ENCODE measurements around the gene SAMM50.

Gene SAMM50

GRCh38 chr22:43969021-43969878 lies 14.0 kb downstream of the SAMM50 start:
- no peak for TF ChIP-seq ZFX (IDR thresholded peaks at IDR 0.05; ENCODE audit: borderline replicate concordance)
- TF ChIP-seq, protein P1, sequence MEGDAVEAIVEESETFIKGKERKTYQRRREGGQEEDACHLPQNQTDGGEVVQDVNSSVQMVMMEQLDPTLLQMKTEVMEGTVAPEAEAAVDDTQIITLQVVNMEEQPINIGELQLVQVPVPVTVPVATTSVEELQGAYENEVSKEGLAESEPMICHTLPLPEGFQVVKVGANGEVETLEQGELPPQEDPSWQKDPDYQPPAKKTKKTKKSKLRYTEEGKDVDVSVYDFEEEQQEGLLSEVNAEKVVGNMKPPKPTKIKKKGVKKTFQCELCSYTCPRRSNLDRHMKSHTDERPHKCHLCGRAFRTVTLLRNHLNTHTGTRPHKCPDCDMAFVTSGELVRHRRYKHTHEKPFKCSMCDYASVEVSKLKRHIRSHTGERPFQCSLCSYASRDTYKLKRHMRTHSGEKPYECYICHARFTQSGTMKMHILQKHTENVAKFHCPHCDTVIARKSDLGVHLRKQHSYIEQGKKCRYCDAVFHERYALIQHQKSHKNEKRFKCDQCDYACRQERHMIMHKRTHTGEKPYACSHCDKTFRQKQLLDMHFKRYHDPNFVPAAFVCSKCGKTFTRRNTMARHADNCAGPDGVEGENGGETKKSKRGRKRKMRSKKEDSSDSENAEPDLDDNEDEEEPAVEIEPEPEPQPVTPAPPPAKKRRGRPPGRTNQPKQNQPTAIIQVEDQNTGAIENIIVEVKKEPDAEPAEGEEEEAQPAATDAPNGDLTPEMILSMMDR (IDR thresholded peaks at IDR 0.05), result no peak

DNA sequence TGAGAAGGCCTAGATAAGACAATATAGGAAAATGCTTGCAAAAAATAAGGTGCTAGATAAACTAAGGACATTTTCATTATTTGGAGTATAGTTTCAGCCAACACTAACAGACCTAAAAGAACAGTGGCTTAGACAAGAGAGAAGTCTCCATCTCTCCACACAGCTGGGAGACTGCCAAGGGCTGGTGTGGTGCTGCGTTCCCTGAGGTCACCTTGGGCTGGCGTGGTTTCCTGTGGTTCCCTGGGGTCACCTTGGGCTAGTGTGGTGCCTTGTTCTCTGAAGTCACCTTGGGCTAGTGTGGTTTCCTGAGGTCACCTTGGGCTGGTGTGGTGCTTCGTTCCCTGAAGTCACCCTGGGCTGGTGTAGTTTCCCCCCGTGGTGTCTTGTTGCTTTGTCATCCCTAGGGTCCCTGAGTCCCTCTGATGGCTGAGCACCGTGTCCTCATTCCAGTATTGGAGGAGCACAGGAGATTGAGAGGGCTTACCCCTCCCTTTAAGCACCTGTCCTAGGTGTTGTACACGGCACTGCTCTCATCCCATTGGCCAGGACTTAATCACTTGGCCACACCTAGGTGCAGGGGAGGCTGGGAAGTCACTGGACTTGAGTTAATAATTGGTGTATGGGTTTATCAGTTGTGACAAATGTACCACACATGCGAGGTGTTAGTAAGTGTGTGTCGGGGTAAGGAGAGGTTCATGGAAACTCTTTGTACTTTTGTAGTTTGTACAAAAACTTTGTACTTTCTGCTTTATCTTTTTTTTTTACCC lies 14.9 kb downstream of the SAMM50 start:
- H3K27ac ChIP-seq, result peak overlapping the region; percentile 18; the same call in 1 of the 2 replicates
- TF ChIP-seq, protein P1 (IDR thresholded peaks at IDR 0.05), result no peak
- no peak for TF ChIP-seq ZFX (IDR thresholded peaks at IDR 0.05; ENCODE audit: borderline replicate concordance)

More at GRCh38 chr22:43969021-43969878, 14.0 kb downstream of the SAMM50 start:
- no peak overlapping the region; the same call in 1 of the 2 replicates for H3K27ac ChIP-seq

GRCh38 chr22:43971112-43971511 lies 15.9 kb downstream of the SAMM50 start:
- no peak for TF ChIP-seq ZFX (IDR thresholded peaks at IDR 0.05; ENCODE audit: borderline replicate concordance)
- TF ChIP-seq, protein P1 (IDR thresholded peaks at IDR 0.05), result no peak
- no peak overlapping the region for H3K27ac ChIP-seq

DNA sequence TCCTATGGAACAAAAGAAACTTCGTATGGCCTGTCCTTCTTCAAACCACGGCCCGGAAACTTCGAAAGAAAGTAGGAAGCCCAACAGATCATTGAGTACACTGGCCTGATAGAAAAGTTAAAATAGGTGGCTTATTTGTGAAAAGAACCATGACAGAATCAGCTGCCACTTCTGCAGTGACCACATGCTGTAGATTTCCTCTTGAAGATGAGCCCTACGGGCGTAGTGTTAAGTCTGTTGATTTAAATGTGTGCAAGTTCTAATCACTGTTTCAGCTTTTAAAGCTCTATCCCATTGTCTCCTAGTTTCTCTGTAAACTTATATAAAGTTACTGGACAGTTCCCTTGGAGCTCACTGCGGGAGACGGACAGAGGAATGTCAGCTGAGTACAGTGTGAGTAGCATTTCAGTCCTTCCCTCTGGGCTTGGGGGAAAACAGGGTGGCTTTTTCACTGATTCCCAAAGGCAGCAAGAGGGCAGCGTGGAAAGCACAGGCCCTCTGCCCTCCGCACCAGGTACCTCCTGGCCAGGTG lies 17.8 kb downstream of the SAMM50 start:
- TF ChIP-seq ZFX (IDR thresholded peaks at IDR 0.05; ENCODE audit: borderline replicate concordance), result no peak
- TF ChIP-seq, protein P1 (IDR thresholded peaks at IDR 0.05), result no peak

GRCh38 chr22:43974028-43974545 lies 18.8 kb downstream of the SAMM50 start:
- H3K27ac ChIP-seq, result no peak overlapping the region
- no peak for TF ChIP-seq ZFX (IDR thresholded peaks at IDR 0.05; ENCODE audit: borderline replicate concordance)
- TF ChIP-seq, protein P1 (IDR thresholded peaks at IDR 0.05), result no peak

More for the DNA sequence above, 17.8 kb downstream of the SAMM50 start:
- no peak overlapping the region for H3K27ac ChIP-seq

GRCh38 chr22:43975041-43975440 lies 19.8 kb downstream of the SAMM50 start:
- TF ChIP-seq ZFX (IDR thresholded peaks at IDR 0.05; ENCODE audit: borderline replicate concordance), result no peak
- TF ChIP-seq, protein P1 (IDR thresholded peaks at IDR 0.05), result no peak

More at GRCh38 chr22:43975041-43975440, 19.8 kb downstream of the SAMM50 start:
- H3K27ac ChIP-seq, result no peak overlapping the region

Data from 22Rv1 (cell line).